ENCODE data around the gene SCAPER.

GRCh38 chr15:76483018-76483417 lies 422.1 kb downstream of the SCAPER start:
- TF ChIP-seq, protein P1, sequence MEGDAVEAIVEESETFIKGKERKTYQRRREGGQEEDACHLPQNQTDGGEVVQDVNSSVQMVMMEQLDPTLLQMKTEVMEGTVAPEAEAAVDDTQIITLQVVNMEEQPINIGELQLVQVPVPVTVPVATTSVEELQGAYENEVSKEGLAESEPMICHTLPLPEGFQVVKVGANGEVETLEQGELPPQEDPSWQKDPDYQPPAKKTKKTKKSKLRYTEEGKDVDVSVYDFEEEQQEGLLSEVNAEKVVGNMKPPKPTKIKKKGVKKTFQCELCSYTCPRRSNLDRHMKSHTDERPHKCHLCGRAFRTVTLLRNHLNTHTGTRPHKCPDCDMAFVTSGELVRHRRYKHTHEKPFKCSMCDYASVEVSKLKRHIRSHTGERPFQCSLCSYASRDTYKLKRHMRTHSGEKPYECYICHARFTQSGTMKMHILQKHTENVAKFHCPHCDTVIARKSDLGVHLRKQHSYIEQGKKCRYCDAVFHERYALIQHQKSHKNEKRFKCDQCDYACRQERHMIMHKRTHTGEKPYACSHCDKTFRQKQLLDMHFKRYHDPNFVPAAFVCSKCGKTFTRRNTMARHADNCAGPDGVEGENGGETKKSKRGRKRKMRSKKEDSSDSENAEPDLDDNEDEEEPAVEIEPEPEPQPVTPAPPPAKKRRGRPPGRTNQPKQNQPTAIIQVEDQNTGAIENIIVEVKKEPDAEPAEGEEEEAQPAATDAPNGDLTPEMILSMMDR (tag by site-specific recombination; IDR thresholded peaks at IDR 0.05): no peak
- TF ChIP-seq ZNF518A (tag by site-specific recombination; conservative IDR thresholded peaks at IDR 0.05; ENCODE audit: low read depth) (no peak), ZBTB49 (tag by site-specific recombination; IDR thresholded peaks at IDR 0.05; ENCODE audit: low read depth) (no peak), ZNF350 (tag by site-specific recombination; IDR thresholded peaks at IDR 0.05) (no peak), ZNF184 (tag by site-specific recombination; IDR thresholded peaks at IDR 0.05) (no peak), ZNF133 (tag by site-specific recombination; IDR thresholded peaks at IDR 0.05) (no peak)
- TF ChIP-seq, protein P2, sequence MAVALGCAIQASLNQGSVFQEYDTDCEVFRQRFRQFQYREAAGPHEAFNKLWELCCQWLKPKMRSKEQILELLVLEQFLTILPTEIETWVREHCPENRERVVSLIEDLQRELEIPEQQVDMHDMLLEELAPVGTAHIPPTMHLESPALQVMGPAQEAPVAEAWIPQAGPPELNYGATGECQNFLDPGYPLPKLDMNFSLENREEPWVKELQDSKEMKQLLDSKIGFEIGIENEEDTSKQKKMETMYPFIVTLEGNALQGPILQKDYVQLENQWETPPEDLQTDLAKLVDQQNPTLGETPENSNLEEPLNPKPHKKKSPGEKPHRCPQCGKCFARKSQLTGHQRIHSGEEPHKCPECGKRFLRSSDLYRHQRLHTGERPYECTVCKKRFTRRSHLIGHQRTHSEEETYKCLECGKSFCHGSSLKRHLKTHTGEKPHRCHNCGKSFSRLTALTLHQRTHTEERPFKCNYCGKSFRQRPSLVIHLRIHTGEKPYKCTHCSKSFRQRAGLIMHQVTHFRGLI (tag by site-specific recombination; IDR thresholded peaks at IDR 0.05): no peak

All from HEK293 (cell line).